Stomach (tissue), 4 donors: ENCODE data around the gene CNP.

Experiments used
- CTCF ChIP-seq, 7 experiments: fragments of 450-650 bp in 4 of 7; fragments of 200-600 bp in 3 of 7; sonication (generic) in 3 of 7; IDR thresholded peaks; one replicate each; pipeline ENCODE4 v1.5.1; 2016 to 2019; ENCODE audit warnings: antibody characterized with exemption in 7 of 7, control low read depth in 2 of 7, mild to moderate bottlenecking in 1 of 7
- EP300 ChIP-seq: sonication (generic); formaldehyde crosslinking; IDR thresholded peaks from one replicate; pipeline ENCODE4 v1.6.1; 2017; ENCODE audit warnings: antibody characterized with exemption
- POLR2A ChIP-seq, 4 donors: fragments of 450-650 bp; IDR thresholded peaks; one replicate each; pipeline ENCODE4 v1.6.1; 2016; ENCODE audit warnings: antibody characterized with exemption in 4 of 4, control low read depth in 2 of 4, mild to moderate bottlenecking in 1 of 4, moderate library complexity in 1 of 4
- POLR2AphosphoS5 ChIP-seq, 3 donors: sonication (generic); formaldehyde crosslinking; IDR thresholded peaks; one replicate each; pipeline ENCODE4 v1.6.1; 2016; ENCODE audit warnings: antibody characterized with exemption in 3 of 3

- TF ChIP-seq CTCF (IDR thresholded peaks at IDR 0.05) (no peak), POLR2A (IDR thresholded peaks at IDR 0.05) (no peak), POLR2AphosphoS5 (IDR thresholded peaks at IDR 0.05) (peak in 2 of 3 donors; percentile 18 to 48), EP300 (no peak)
Measured at GRCh38 chr17:41972571-41973407, 6.2 kb downstream of the CNP start.
